Choroid plexus epithelial cell (primary cell): ENCODE measurements around the gene POMGNT2.

ENCODE experiments used
- DNase-seq: peaks from one replicate; pipeline ENCODE4 v3.0.0-alpha.2; 2010; ENCODE audit warnings: low read depth
- H3K4me3 ChIP-seq: 2 replicates; pipeline ENCODE4 v1.5.1; 2011; ENCODE audit warnings: low read depth, mild to moderate bottlenecking, control low read depth, low read length, moderate library complexity
- CTCF ChIP-seq: conservative IDR thresholded peaks from 2 replicates; pipeline ENCODE4 v1.5.1; 2011; ENCODE audit warnings: low read depth, mild to moderate bottlenecking, control low read depth, inconsistent platforms, low read length, moderate library complexity

The POMGNT2 gene

GRCh38 chr3:43094381-43094780, 11.5 kb downstream of the POMGNT2 start:
- TF ChIP-seq CTCF: no peak
- no peak overlapping the region for H3K4me3 ChIP-seq
- DNase-seq: no peak

GRCh38 chr3:43093974-43094373, 11.9 kb downstream of the POMGNT2 start:
- no peak overlapping the region for H3K4me3 ChIP-seq
- TF ChIP-seq CTCF: no peak
- no peak for DNase-seq

GRCh38 chr3:43093006-43093405, 12.9 kb downstream of the POMGNT2 start:
- DNase-seq: no peak
- no peak for TF ChIP-seq CTCF
- no peak overlapping the region for H3K4me3 ChIP-seq

GRCh38 chr3:43091481-43091880, 14.4 kb downstream of the POMGNT2 start:
- no peak overlapping the region for H3K4me3 ChIP-seq
- no peak for DNase-seq
- TF ChIP-seq CTCF: no peak

DNA sequence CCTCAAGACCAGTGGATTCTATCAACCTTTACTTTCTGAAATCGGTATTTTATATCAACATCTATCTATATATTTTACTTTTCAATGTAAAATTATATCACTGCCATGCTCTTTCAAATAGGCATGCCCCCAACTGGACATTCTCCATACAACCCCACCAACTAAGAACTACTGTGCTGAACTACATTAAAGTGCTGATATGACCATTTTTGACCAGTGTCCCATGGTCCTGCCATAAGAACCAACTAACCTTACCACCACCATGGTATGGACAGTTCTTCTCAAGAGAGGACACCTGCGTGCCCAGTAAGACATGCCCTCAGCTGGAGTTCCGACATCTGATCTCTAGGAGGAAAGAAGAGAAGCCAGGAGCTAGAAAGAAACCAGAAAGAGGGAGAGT, 15.6 kb downstream of the POMGNT2 start:
- no peak for TF ChIP-seq CTCF
- no peak overlapping the region for H3K4me3 ChIP-seq
- DNase-seq: no peak

- DNase-seq: no peak
- TF ChIP-seq CTCF: no peak
- no peak overlapping the region for H3K4me3 ChIP-seq
Observed at GRCh38 chr3:43089081-43089480, 16.8 kb downstream of the POMGNT2 start.

DNA sequence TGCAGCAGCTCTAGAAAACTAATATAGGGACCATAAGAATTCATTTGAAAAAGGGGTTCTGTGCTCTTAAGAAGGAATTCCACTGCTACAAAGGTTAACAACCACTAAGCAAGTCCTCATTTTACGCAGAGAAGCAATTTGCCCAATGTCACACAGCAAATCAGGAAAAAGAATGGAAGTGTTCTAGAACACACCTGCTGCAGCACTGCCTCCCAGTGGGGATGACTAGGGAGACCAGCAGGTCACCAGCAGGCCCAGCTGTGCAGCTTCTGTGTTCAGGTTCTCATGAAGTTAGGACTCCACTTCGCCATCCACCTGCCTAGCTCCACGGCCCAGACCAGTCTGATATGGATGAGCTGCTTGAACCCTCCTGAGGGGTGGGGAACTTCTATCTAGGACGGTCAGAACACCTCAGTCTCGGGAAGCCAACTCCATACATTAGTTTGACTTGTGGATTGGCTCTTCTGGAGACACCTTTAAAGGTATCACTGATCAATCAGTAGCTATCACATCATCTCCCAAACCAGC, 18.6 kb downstream of the POMGNT2 start:
- no peak overlapping the region for H3K4me3 ChIP-seq
- peak; percentile 50 for TF ChIP-seq CTCF
- peak; percentile 30 for DNase-seq
